Pancreas (tissue), 10 donors: Measurements from ENCODE around the gene PIH1D1. TPM values are rescaled to one million over a fixed set of nuclear protein-coding genes. Genes with fewer than 3 reads are reported as not detected.
A peak's percentile ranks its signal among the peaks of the same experiment; 100 is the strongest.

ENCODE experiments used
- ATAC-seq, 4 donors: fragments of 200-7000 bp; cut with Tn5 transposase; one replicate each; pipeline versions ENCODE4 v1.8.0 to v1.9.1; 2020; ENCODE audit warnings: mild to moderate bottlenecking in 4 of 4, moderate library complexity in 4 of 4
- DNase-seq, 6 donors: peaks; one replicate each; pipeline ENCODE4 v3.0.0-alpha.2; 2020
- FAIRE-seq: peaks from 2 replicates; lab custom pipeline; 2012; peaks lifted over from hg19 to GRCh38; lab: Jason Lieb, UNC
- H3K27ac ChIP-seq, 4 donors: fragments of 200-600 bp; sonication (generic); 1 replicate in 3 of 4; 2 replicates in 1 of 4; pipeline versions ENCODE4 v1.5.0 to v1.8.0; 2020
- H3K27me3 ChIP-seq, 4 donors: fragments of 200-600 bp; one replicate each; pipeline ENCODE4 v1.8.0; 2021
- H3K36me3 ChIP-seq, 3 donors: fragments of 200-600 bp; sonication (generic) in 1 of 3; one replicate each; pipeline versions ENCODE4 v1.5.0 to v1.8.0; 2020 to 2021
- H3K4me1 ChIP-seq, 3 donors: fragments of 200-600 bp; one replicate each; pipeline ENCODE4 v1.8.0; 2021
- H3K4me3 ChIP-seq, 4 donors: fragments of 200-600 bp; sonication (generic) in 2 of 4; one replicate each; pipeline versions ENCODE4 v1.5.0 to v1.8.0; 2020 to 2021
- H3K9me3 ChIP-seq, 4 donors: fragments of 200-600 bp; one replicate each; pipeline ENCODE4 v1.8.0; 2021
- WGBS, 2 donors: extraction: QIAGEN DNeasy Blood & Tissue Kit; methylation state at CpG; one replicate each; pipeline ENCODE4 v1.1.7; 2013; 5-methylcytosine and 5-hydroxymethylcytosine counted together
- intact Hi-C, 3 donors: fragments of 100-400 bp; cut with DNase I; formaldehyde crosslinking; loops; one replicate each; pipeline versions ENCODE4 v1.11.1 to v1.14.2; 2022
- polyA plus RNA-seq, 2 donors: library from polyadenylated mRNA; stranded (reverse); fragments of 200-250 nt; gene quantifications; one replicate each; pipeline ENCODE4 v1.2.3, GENCODE V29; 2013
- total RNA-seq, 6 donors: library from RNA; stranded (reverse); fragmentation: NEBNext Ultra II Directional in 4 of 6; extraction: Animal tissue kit (Norgen Biotek cat#: 25700) in 4 of 6; gene quantifications; one replicate each; pipeline versions ENCODE4 v1.2.1 to v1.2.4, GENCODE V29; 2021 to 2023
- TF ChIP-seq, protein P1 (sequence below), 4 donors: fragments of 200-600 bp; sonication (generic) in 3 of 4; IDR thresholded peaks; one replicate each; pipeline versions ENCODE4 v1.5.0 to v1.8.0; 2021; ENCODE audit warnings: antibody characterized with exemption in 4 of 4
- donor health status: healthy with polysubstance abuse.
- donor health status: DM: no; HTN: no; CAD: no; lungs with moderate emphysema.
- donor health status: DM: no; HTN: no; CAD: no.
- donor health status: control.
- donor health status: control.
- donor health status: Bipolar disorder and iron deficiency.
- donor health status: DM: yes; HTN: yes; CAD: no.
- donor health status: DM: no; HTN: no; CAD: no.
- donor health status: DM: no; HTN: no; CAD: no.
- donor health status: DM: yes; HTN: yes; CAD: no.

The PIH1D1 gene
- total and polyA plus RNA-seq, 8 donors: 34.2 to 110 (median 38.4) TPM

DNA sequence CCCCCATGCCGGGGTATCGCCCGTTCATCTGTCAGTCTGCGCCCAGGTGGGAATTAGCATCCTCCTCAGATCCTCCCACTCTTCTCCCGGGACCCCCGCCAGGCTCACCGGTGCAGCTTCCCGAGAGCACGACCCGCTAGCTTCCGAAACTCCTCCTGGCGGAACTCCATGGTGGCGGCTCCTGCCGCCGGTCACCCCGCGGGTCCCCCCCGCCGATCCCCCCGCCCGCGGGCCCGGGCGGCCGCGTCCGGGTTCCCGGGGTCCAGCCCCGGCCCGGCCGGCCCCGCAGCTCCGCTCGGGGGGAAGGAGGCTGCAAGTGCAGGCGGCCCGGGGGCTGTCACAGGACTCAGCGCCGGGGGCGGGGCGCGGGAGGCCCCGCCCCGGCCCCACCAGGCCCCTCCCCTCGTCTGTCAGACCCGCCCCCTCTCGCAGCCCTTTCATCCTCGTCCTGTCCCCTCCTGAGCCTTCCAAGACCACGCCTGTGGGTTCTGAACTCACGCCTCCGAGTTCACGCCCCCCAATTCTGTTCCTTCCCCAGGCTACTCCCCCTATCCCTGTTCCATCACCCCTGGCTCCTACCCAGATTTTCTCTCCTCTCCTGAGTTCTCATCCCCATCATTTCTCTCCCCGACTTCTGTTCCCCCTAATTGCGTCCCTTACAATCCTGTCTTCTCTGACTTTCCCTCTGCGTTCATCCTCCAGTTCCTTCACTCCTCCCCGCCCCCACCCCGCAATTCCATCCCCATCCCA is 10.2 kb downstream of the PIH1D1 start, which contains the start of gene SLC17A7:
TSS of gene SLC17A7 (minus strand) at position 318 of the 750 bp plus-strand sequence. CDS start at position 170, 148 bp downstream.
- H3K9me3 ChIP-seq: no peaks in the 10 kb centered on the region
- ATAC-seq (no peak), DNase-seq (peak in 1 of 6 donors; percentile 26), FAIRE-seq (no peak)
- H3K27ac ChIP-seq: no peak within 1 kb of the TSS
- TF ChIP-seq, protein P1, sequence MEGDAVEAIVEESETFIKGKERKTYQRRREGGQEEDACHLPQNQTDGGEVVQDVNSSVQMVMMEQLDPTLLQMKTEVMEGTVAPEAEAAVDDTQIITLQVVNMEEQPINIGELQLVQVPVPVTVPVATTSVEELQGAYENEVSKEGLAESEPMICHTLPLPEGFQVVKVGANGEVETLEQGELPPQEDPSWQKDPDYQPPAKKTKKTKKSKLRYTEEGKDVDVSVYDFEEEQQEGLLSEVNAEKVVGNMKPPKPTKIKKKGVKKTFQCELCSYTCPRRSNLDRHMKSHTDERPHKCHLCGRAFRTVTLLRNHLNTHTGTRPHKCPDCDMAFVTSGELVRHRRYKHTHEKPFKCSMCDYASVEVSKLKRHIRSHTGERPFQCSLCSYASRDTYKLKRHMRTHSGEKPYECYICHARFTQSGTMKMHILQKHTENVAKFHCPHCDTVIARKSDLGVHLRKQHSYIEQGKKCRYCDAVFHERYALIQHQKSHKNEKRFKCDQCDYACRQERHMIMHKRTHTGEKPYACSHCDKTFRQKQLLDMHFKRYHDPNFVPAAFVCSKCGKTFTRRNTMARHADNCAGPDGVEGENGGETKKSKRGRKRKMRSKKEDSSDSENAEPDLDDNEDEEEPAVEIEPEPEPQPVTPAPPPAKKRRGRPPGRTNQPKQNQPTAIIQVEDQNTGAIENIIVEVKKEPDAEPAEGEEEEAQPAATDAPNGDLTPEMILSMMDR (IDR thresholded peaks at IDR 0.05): no peak
- 5 to 7% methylated on average over 30 to 56 of the region's 56 CpGs for WGBS, 2 donors
- intact Hi-C loops: loop anchor here in 2 of 3 donors (10.0 kb wide), 2 partner anchors 47 to 217 kb away; no protein-coding TSS in a partner anchor
- no peaks in the 10 kb centered on the region for H3K36me3 ChIP-seq
- H3K27me3 ChIP-seq: peaks cover 0 to under 1% (median 0%) of the 10 kb centered on the region in 4 donors
- H3K4me3 ChIP-seq: peak within 1 kb of the TSS in 1 of 4 donors; percentile 66
- no peaks in the 10 kb centered on the region for H3K4me1 ChIP-seq

DNA sequence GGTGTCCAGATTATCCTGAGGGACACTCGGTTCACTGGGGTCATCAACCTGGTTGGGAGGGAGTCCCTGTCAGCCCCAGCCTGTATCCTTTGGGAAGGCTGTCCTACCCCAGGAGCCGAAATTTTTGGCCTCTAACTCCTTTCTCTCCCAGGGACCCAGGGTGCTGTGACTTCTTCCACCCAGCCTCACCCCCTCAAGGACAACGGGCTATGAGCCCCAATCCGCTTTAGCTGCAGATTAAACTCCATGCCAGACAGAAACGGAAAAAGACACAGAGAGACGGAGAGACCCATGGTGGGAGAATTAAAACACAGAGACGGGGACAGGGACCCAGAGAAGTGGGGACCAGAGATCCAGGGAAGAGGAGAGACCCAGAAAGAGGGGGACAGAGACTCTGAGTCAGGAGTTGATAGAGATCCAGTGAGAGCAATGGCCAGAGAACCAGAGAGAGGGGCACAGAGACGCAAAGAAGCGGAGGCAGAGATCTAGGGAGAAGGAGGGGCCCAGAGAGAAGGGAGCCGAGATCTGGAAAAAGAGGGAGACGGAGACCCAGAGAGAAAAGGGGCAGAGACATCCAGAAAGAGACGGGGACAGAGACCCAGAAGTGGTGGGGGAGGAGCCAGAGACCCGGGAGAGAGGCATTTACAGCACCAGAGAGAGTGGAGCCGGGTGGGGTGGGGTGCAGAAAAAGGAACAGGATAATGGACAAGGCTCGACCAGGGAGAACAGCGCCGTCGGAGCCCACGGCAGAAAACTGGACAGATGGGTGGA is 11.0 kb downstream of the PIH1D1 start:
- Histone ChIP-seq H3K4me1 (no peaks in the 10 kb centered on the region), H3K27me3 (peaks cover 0 to 8% (median 0%) of the 10 kb centered on the region in 4 donors), H3K4me3 (peak overlapping the region in 1 of 4 donors; percentile 14), H3K27ac (no peak overlapping the region), H3K9me3 (no peaks in the 10 kb centered on the region), H3K36me3 (no peaks in the 10 kb centered on the region)
- TF ChIP-seq, protein P1 (IDR thresholded peaks at IDR 0.05): no peak
- 22 to 29% methylated on average over 18 to 19 of the region's 19 CpGs for WGBS, 2 donors
- FAIRE-seq (no peak), DNase-seq (no peak), ATAC-seq (no peak)
- intact Hi-C loops: loop anchor here in 2 of 3 donors (10.0 kb wide), 2 partner anchors 46 to 216 kb away; no protein-coding TSS in a partner anchor

DNA sequence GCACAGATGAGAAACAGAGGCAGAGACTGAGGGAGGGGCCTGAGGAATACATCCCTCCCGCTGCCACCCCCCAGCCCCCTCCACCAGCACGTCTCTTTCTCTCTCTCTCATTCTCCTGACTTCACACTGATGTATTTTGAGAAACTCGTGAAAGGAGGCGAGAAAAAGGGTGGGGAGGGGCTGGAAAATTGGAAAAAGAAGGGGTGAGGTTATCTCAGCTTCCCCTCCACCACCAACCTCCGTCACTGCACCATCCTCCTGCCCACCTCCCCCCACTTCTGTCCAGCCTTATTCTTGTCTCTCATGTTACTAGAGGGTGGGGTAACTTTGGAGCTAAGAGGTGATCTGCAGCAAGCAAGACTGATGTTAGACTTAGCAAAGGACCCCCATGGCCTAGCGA is 11.8 kb downstream of the PIH1D1 start:
- FAIRE-seq: no peak
- no peaks in the 10 kb centered on the region for H3K9me3 ChIP-seq
- no peaks in the 10 kb centered on the region for H3K4me1 ChIP-seq
- 41 to 47% methylated on average over 6 of the region's 6 CpGs for WGBS, 2 donors
- no peak for ATAC-seq
- no peak overlapping the region for H3K27ac ChIP-seq
- no peaks in the 10 kb centered on the region for H3K36me3 ChIP-seq
- TF ChIP-seq, protein P1 (IDR thresholded peaks at IDR 0.05): no peak
- intact Hi-C loops: loop anchor here (5.0 to 10.0 kb wide), 3 partner anchors 43 to 215 kb away; no protein-coding TSS in a partner anchor
- H3K27me3 ChIP-seq: peaks cover 0 to 9% (median 0%) of the 10 kb centered on the region in 4 donors
- H3K4me3 ChIP-seq: no peak overlapping the region
- DNase-seq: no peak

DNA sequence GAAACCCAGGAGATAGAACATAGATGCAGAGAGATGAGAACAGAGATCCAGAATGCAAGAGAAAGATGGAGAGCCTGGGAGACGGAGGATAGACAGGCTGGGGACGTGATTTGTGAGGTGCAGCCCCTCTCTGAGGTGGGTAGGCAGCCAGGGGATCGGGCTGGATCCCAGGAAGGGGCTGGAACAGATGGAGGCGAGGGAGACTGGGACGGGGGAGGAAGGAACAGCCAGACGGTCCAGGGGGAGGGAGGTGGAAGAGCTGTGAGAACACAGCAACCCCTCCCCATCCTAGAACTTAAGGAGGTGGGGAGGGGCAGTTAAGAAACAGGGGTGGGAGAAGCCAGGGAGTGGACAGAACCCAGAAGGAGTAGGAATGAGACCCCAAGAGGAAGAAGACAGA is 13.4 kb downstream of the PIH1D1 start:
- DNase-seq (no peak), FAIRE-seq (no peak), ATAC-seq (no peak)
- H3K27me3 ChIP-seq: peaks cover 0 to 14% (median 0%) of the 10 kb centered on the region in 4 donors
- intact Hi-C loops: loop anchor here in 2 of 3 donors (5.0 kb wide), 1 partner anchor 41 kb away; no protein-coding TSS in a partner anchor
- H3K4me3 ChIP-seq: no peak overlapping the region
- no peaks in the 10 kb centered on the region for H3K9me3 ChIP-seq
- TF ChIP-seq, protein P1 (IDR thresholded peaks at IDR 0.05): no peak
- H3K4me1 ChIP-seq: no peaks in the 10 kb centered on the region
- no peak overlapping the region for H3K27ac ChIP-seq
- 12 to 14% methylated on average over 5 to 6 of the region's 6 CpGs for WGBS, 2 donors
- H3K36me3 ChIP-seq: no peaks in the 10 kb centered on the region
